NK-92 treated with Interleukin-12 subunit alpha and Interleukin-12 subunit beta, amount 100 ng/mL, for 24 hours (cell line): ENCODE data around the gene SDK1.

Experiments
- DNase-seq: peaks from one replicate; lab custom pipeline; 2025; lab: John Stamatoyannopoulos, UW

SDK1 gene

DNA sequence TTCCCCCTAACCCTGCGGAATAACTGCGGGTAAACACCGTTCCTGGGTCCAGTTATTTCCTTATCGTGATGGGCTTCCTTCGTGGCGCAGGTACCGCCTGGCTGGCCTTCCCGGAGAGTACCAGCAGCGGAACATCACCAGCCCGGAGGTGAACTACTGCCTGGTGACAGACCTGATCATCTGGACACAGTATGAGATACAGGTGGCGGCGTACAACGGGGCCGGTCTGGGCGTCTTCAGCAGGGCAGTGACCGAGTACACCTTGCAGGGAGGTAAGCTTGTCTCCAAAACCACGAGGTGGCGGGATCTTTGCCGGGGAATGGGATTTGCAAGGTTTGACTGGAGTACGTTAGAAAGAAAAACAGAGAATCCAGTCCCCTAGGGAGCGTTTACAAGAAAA lies 716.0 kb downstream of the SDK1 start:
- no peak for DNase-seq

- no peak for DNase-seq
Observed at GRCh38 chr7:4017785-4018184, 716.7 kb downstream of the SDK1 start.

DNA sequence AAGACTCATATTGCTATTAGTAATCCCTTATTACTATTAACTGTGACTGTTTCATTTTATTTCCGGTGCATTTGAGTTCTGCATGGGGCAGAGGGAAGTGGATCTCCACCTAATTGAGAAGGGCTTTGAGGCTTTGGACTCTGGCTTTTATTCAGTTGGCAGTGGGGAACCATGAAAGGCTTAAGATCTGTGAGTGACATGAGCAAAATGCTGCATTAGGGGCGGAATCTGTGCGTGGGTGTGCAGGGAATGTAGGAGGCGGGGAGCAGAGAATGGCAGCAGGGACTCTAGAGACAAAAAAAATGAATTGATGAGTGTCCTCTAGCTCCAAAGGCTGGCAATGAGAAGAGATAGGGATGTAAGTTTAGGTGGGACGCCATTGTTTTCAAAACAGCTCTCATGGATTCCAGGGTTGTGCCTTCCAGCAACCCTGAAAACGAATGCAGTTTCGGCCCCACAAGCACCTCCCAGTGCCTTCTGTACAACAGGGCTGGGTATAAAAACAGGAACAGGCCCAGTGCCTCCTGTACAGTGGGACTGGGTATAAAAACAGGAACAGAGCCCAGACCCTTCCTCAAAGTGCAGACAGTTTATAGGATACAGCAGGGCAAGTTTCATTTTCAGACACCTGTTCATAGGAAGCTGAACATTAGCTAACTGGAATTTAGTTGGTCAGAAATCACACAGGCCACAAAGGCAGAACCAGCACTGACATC lies 717.7 kb downstream of the SDK1 start:
- DNase-seq: no peak

DNA sequence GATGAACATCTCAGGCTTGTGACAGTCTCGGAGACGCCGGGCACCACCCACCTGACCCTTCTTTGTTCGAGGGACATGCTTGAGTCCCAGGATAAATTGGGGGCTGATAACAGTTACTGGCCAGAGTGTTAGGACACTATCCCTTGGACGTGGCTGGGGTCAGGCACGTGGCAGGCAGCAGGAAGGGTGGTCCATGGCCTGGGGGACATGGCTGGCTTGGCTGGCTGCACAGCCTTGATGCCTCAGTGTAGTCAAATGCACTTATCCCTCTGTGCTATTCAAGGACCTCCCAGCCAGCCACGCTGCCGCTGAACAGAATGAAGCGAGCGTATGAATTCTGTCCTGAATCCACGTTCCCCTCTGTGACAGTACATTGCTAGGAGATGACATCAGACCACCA lies 719.0 kb downstream of the SDK1 start:
- no peak for DNase-seq

DNA sequence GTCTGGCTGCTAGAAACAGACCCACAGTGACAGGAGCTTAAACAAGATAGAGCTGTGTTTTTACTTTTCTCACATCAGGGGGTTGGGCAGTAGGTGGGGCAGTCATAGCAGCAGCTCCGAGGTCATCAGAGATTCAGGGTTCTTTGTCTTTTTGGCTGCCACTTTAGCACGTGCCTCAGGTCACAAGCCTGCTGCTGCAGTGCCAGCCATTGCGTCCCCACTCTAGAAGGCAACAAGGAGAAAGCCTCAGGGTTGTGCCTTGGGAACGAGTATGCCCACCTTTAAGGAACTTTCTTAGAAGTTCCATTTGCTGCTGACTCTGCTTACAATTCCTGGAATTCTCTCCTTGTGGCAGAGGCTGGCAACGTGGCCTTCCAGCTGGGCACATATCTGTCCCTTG lies 720.4 kb downstream of the SDK1 start:
- no peak for DNase-seq

DNA sequence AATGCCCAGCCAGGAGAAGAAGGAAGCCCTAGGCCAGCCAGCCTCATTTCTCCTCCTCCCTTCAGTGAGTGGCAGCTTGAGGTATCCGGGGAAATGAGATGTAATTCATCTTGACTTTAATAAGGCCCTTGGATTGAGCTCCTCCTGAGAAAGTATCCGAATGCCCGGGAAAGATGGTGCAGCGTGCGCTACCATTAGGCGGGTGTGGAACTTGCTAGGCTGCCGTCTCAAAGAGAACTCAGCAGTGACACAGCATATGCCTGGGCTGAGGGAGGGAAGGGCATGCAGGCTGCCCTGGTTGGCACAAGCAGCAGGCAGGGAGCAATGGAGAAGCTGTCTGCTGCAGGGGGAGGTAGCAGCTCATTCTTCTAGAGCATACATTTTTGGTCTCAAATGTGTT lies 721.2 kb downstream of the SDK1 start:
- DNase-seq: no peak

DNA sequence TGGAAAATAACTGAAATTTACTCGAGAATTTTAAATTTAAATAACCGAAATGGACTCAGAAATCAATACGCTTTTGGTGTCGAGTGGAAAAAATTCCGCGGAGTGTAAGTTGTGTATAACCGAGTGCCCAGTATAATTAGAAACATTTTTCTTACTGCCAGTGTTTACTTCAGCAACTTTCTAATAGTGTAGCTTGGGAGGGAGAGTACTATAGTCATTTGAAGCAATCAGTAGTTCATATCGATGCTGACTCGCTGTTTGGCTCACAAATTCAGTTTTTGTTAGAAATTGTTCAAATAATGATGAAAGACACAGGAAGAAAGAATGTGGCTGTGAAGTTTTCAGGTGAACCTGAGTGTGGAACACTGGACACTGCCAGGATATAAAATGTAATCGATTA lies 722.5 kb downstream of the SDK1 start:
- no peak for DNase-seq

- no peak for DNase-seq
Observed at GRCh38 chr7:4024133-4024532, 723.1 kb downstream of the SDK1 start.

GRCh38 chr7:4024806-4025205 lies 723.8 kb downstream of the SDK1 start:
- DNase-seq: no peak

DNA sequence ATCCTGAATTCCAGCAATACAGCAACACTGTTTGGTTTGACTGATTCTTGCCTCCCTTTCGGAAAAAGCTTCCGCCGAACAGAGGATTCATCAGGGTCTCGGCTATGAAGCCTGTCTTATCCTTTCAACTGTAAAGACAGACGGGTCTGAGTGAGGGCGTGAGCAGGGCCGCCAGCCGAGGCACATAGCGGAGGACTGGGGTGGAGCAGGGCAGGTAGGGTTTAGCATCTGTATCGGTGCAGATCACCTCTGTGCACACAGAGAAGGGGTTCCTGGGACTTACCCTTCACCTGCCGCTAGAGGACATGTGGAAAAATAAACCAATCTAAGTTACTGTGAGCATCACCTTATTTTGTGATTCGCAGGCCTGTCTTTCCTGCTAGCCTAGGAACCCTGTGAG lies 724.2 kb downstream of the SDK1 start:
- DNase-seq: no peak

DNA sequence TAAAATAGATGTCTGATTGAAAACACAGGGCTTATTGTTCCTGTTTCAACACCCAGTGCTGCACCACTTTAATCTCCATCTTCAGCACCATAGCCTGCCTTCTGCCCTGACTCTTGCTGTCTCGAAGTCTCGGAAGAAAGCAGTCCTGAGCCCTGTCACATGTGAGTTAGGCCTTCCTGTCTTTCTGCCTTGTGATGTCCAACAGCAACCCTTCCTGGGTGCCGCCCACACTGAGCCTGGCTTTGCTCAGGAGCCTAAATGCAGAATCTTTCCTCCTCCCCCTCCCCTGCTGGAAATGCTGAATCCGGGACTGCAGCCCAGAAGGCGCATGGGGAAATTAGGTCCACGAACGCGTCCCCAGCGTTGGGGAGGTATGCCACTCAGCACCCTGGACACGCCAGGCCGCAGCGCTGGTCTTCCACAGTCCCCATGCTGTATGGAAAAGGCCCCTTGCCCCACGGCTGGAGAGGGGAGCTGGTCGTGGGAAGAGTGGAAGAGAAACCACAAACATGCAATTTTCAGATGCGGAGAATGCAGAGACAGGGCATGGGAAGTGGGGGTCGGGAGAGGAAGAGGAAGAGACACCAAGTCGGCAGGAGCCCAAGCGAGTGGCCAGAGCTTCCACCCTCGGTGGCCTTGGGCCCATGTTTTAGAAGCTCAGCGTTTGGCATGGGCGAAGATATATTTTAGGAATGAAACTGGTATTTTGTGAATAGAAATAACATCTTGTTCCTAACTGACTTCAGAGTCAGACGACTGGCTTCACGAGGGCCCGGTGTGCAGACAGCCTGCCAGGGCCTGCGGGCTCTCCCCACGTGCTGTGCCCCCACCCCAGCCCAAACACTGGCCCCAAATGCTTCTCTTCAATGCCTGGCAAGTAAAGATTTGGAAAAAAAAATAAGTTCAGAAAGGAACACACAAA lies 724.9 kb downstream of the SDK1 start:
- no peak for DNase-seq

- DNase-seq: no peak
Observed at GRCh38 chr7:4026941-4027486, 726.0 kb downstream of the SDK1 start.

GRCh38 chr7:4028221-4028620 lies 727.2 kb downstream of the SDK1 start:
- no peak for DNase-seq

DNA sequence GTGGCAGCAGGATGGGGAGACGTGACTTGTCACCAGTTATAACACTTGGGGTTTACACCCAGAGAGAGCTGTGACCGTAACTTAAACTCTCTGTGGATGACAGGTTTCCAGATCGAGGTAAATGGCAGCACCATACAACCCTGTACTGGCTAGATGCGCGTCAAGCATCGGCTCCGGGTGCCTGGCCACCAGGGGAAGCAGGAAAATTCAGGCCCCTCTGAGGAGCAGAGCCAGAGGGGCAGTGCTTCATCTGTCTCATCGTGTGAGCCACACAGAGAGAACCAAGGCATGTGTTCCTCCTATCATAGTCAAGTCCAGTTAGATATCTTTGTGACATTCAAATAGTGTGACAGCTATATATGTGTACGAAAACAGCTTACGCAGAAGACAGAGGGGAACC lies 728.9 kb downstream of the SDK1 start:
- no peak for DNase-seq

DNA sequence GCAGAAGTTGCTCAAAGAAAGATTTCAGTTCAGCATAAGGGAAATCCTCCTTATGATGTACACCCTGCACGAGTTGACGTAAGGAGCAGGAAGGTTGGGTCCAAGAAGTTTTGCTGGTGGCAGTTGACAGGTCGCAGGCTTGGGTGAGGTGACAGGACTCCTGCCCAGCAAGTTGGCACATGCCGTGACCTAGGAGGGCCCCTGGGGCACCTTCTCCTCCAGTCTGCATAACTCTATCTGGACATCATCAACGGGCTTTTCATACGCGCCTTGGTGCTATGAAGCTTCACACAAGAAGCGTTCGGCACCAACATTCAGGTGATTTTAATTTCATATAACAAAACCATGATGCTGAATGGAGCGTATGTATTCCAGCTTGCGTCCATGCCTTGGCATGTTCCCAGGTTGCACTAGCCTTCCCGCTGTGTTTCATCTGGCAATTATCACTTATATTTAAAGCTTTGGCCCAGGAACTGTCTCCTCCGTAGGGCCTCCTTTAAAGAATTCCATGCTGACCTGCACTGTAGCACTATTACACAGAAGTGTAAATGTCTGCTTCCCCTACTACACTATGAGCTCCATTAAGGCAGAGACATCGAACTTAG lies 729.4 kb downstream of the SDK1 start:
- DNase-seq: no peak

- DNase-seq: no peak
Observed at GRCh38 chr7:4033996-4034395, 732.9 kb downstream of the SDK1 start.

GRCh38 chr7:4037308-4037707 lies 736.3 kb downstream of the SDK1 start:
- no peak for DNase-seq

DNA sequence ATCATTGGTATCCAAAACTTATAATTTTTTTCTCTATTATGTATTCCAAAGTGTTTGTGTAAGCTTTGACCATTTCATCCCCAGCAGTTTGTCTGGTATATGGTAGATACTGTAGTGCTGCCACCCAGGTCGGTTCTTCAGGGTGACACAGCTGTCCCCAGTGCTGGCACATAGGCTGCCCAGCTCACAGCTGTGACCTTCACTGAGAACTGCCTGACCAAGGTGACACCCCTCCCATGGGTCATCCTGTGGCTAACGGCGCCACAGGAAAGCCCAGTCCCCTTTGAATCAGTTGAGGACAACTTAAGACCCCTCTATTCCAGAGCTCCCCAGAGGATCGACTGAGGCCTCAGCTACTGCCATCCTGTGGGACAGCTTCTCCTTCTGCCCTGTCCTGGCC lies 736.8 kb downstream of the SDK1 start:
- DNase-seq: no peak

GRCh38 chr7:4040109-4040928 lies 739.3 kb downstream of the SDK1 start:
- DNase-seq: no peak

GRCh38 chr7:4042402-4043045 lies 741.5 kb downstream of the SDK1 start:
- no peak for DNase-seq

- no peak for DNase-seq
Observed at GRCh38 chr7:4043988-4044387, 742.9 kb downstream of the SDK1 start.
